Epithelial cell of proximal tubule (primary cell): Measurements from ENCODE around the gene CAND2. TPM values are rescaled to one million over a fixed set of nuclear protein-coding genes. Genes with fewer than 3 reads are reported as not detected.

Experiments used
- DNase-seq: peaks from one replicate; pipeline ENCODE4 v3.0.0-alpha.2; 2011; ENCODE audit warnings: low read depth
- H3K4me3 ChIP-seq: 2 replicates; pipeline ENCODE4 v1.5.1; 2011; ENCODE audit warnings: low read depth, mild to moderate bottlenecking, low read length
- total RNA-seq: library from RNA; depleted of rRNA; stranded (reverse); fragments of >200 nt; gene quantifications from 2 replicates; pipeline ENCODE4 v1.2.3, GENCODE V29; 2015
- TF ChIP-seq, protein P1 (sequence below): conservative IDR thresholded peaks from 2 replicates; pipeline ENCODE4 v1.5.1; 2012; ENCODE audit warnings: low read depth, mild to moderate bottlenecking, low read length

CAND2 gene
- total RNA-seq, 1 donor from 2014 or later: 5.9 TPM

DNA sequence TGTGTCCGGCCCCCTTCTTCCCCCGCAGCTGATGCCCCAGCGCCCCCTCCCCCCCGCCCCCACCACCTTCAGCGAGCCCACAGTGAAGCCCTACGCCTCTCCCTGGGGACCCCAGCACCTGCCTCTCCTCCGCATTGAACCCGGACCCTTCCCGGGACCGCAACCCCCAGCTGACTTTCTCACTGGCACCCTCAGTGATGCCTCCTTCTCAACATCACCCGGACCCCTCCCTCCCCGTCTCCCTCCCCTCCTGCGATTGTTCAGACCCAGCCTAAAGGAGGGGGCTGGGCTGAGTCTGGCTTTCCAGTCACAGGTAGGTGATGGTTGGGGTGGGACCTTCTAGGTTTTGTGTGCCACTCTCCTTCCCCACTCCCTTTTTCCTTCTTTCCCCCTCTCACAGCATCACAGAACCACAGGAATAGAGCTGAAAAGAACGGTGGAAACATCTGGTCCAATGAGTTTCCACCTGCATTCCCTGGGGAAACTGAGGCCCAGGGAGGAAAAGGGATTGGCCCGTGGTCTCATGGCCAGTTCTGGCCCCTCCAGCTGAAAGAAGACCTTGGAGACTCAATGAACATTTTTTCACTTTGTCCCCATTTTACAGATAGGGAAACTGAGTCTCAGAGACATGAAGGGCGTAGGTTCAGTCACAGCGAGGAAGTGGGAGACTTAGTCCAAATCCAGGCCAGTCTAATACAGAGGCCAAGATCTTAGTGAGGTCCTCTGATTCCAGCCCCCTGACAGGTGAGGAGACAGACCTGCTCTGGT, 828 bp downstream of the CAND2 start:
- DNase-seq: no peak
- no peak overlapping the region for H3K4me3 ChIP-seq
- TF ChIP-seq, protein P1, sequence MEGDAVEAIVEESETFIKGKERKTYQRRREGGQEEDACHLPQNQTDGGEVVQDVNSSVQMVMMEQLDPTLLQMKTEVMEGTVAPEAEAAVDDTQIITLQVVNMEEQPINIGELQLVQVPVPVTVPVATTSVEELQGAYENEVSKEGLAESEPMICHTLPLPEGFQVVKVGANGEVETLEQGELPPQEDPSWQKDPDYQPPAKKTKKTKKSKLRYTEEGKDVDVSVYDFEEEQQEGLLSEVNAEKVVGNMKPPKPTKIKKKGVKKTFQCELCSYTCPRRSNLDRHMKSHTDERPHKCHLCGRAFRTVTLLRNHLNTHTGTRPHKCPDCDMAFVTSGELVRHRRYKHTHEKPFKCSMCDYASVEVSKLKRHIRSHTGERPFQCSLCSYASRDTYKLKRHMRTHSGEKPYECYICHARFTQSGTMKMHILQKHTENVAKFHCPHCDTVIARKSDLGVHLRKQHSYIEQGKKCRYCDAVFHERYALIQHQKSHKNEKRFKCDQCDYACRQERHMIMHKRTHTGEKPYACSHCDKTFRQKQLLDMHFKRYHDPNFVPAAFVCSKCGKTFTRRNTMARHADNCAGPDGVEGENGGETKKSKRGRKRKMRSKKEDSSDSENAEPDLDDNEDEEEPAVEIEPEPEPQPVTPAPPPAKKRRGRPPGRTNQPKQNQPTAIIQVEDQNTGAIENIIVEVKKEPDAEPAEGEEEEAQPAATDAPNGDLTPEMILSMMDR: no peak

DNA sequence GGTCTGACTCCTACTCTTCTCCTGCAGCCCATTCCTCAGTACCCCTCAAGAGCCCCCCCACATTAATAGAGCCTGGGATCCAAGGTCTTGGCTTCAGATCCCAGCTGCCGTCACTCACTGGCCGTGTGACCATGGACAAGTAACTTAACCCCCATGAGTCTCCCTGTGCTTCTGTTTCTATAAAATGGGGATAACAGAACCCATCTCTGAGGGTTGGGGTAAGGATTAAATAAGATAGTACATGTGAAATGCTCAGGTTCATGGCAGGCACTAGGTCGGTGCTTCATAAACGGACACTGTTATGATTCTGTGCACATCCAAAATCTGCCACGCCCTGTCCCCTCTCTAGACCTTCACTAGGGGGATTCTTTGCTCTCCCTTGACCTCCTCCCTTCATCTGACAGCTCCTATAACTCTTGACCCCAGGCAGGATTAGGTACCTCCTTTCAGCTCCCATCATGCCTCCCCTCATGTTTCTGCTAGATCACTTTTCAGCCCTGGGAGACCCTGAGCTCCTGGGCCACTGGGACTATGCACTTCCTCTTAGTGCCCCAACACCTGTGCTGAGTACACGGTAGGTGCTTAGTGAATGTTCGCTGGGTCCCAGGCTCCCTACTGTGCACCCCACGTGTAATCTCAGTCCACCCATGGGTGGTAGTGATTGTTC, 1.5 kb downstream of the CAND2 start:
- DNase-seq: no peak
- TF ChIP-seq, protein P1: no peak
- no peak overlapping the region for H3K4me3 ChIP-seq

DNA sequence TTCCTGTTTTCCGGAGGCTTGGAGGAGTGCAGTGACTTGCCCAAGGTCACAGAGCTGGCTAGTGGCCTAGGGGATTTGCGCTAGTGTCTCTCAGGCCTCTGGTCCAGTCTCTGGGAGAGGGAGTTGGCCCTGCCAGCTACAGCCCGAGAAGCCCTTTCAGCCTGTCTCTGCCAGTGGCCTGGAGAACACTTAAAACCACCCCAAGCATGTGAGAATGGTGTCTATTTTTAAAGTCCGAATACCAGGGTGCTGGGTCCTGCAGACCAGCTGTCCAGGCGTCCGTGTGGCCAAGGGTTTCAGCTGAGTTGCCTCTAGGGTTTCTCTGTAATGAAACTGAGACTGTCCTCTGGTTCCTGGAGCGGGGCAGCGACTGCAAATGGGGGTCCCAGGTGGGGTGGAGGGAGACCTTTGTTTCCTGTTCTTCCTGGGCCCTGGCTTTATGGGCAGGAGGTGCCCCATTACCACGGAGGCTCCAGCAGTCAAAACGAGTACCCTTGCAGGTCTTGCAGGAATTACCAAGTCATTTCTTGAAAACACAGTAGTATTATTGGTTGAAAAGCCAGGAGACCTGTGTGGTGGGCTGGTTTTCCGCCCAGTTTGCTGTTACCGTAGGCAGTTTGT, 2.2 kb downstream of the CAND2 start:
- TF ChIP-seq, protein P1: no peak
- DNase-seq: no peak
- no peak overlapping the region for H3K4me3 ChIP-seq

DNA sequence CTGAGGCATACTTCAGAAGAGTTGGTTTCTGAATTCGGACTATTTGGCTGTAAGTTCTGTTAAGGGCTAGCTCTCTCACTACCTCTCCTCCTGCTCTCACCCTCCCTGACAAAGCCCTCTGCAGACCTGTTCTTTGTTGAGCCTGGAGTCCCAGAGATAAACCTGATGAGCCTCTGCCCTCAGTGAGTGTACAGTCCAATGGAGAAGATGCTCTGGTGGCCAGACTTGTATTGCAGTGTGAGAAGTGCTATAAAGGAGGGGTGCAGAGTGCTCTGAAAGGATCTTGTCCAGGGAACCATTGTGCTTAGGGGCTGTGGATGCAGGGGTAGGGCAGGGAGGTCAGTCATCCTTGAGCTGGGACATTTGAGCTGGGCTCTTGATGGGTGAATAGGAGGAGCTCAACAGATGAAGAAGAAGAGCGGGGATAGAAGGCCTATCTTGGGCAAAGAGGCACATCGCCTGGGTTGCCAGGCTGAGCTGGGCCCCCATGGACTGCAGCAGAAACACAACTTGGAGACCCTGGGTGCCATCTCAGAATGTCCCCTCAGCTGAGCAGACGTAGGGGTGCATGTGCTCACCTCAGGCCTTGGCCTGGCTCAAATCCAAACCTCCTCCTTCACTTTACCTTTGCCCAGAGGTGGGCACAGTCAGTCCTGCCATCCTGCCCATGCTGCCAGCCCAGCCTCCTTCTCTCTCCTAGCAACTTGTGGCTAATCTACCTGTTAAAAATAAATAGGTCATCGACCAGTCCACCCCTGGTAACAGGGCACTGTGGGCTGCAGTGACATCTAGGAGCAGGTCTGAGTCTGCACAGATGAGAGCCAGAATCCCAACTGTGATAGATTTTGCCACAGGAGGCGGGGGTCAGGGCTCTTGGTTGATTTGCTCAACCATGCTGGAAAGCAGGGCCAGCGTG, 3.3 kb downstream of the CAND2 start:
- H3K4me3 ChIP-seq: no peak overlapping the region
- TF ChIP-seq, protein P1: no peak

DNA sequence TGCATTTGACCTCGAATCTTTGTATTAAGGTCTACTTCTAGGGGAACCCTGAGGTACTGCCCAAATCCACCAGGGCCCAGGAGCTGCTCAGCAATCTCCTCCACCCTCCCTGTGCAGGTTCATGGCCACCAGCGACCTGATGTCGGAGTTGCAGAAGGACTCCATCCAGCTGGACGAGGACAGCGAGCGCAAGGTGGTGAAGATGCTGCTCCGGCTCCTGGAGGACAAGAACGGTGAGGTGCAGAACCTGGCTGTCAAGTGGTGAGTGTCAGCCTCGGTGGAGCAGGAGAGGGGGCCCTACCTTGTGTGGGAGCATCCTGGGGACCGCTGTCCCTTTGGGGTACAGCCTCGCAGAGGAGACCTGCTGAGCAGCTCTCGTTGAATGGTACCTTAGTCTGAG, 6.9 kb downstream of the CAND2 start:
- TF ChIP-seq, protein P1: no peak
- DNase-seq: no peak
- H3K4me3 ChIP-seq: no peak overlapping the region

More for the DNA sequence above, 3.3 kb downstream of the CAND2 start:
- no peak for DNase-seq

DNA sequence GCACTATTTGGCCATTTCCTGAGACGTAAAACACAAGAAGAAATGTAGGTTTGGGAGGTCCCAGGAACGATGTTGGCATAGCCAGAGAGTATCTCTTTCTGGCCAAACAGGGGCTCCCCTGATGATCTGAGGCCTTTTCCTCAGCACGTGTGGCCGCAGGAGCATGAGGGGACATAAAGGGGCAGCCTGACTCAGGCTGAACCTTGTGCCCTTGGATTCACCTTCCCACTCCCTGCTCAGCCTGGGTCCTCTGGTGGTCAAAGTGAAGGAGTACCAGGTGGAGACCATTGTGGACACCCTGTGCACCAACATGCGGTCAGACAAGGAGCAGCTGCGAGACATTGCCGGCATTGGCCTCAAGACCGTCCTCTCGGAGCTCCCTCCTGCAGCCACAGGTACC, 10.6 kb downstream of the CAND2 start:
- TF ChIP-seq, protein P1: peak; percentile 21
- no peak for DNase-seq
- H3K4me3 ChIP-seq: no peak overlapping the region
